ENCODE measurements around the gene MTCL1.

Gene MTCL1

GRCh38 chr18:8794156-8794933 lies 89.0 kb downstream of the MTCL1 start:
- no peak for DNase-seq (ENCODE audit: low spot score)

- DNase-seq (ENCODE audit: low spot score), result no peak
Observed at GRCh38 chr18:8794934-8795280, 89.6 kb downstream of the MTCL1 start.

GRCh38 chr18:8795586-8796325 lies 90.4 kb downstream of the MTCL1 start:
- no peak for DNase-seq (ENCODE audit: low spot score)

GRCh38 chr18:8797206-8797605 lies 91.8 kb downstream of the MTCL1 start:
- peak; percentile 42 for DNase-seq (ENCODE audit: low spot score)

- DNase-seq (ENCODE audit: low spot score), result no peak
Observed at GRCh38 chr18:8799001-8799400, 93.6 kb downstream of the MTCL1 start.

- DNase-seq (ENCODE audit: low spot score), result no peak
Observed at GRCh38 chr18:8799596-8800441, 94.5 kb downstream of the MTCL1 start.

- no peak for DNase-seq (ENCODE audit: low spot score)
Observed at GRCh38 chr18:8800445-8800844, 95.1 kb downstream of the MTCL1 start.

GRCh38 chr18:8800876-8801262 lies 95.5 kb downstream of the MTCL1 start:
- DNase-seq (ENCODE audit: low spot score), result no peak

- DNase-seq (ENCODE audit: low spot score), result no peak
Observed at GRCh38 chr18:8801263-8801901, 96.0 kb downstream of the MTCL1 start.

- DNase-seq (ENCODE audit: low spot score), result no peak
Observed at GRCh38 chr18:8802017-8802672, 96.8 kb downstream of the MTCL1 start.

- DNase-seq (ENCODE audit: low spot score), result no peak
Observed at GRCh38 chr18:8803063-8803795, 97.9 kb downstream of the MTCL1 start.

GRCh38 chr18:8803957-8804356 lies 98.6 kb downstream of the MTCL1 start:
- no peak for DNase-seq (ENCODE audit: low spot score)

GRCh38 chr18:8805552-8805951 lies 100.2 kb downstream of the MTCL1 start:
- no peak for DNase-seq (ENCODE audit: low spot score)

GRCh38 chr18:8806100-8806797 lies 100.9 kb downstream of the MTCL1 start:
- no peak for DNase-seq (ENCODE audit: low spot score)

- DNase-seq (ENCODE audit: low spot score), result no peak
Observed at GRCh38 chr18:8806798-8807487, 101.6 kb downstream of the MTCL1 start.

- DNase-seq (ENCODE audit: low spot score), result no peak
Observed at GRCh38 chr18:8807488-8807805, 102.1 kb downstream of the MTCL1 start.

- no peak for DNase-seq (ENCODE audit: low spot score)
Observed at GRCh38 chr18:8808001-8808400, 102.6 kb downstream of the MTCL1 start.

- DNase-seq (ENCODE audit: low spot score), result no peak
Observed at GRCh38 chr18:8809514-8809913, 104.2 kb downstream of the MTCL1 start.

- no peak for DNase-seq (ENCODE audit: low spot score)
Observed at GRCh38 chr18:8810157-8810556, 104.8 kb downstream of the MTCL1 start.

- no peak for DNase-seq (ENCODE audit: low spot score)
Observed at GRCh38 chr18:8811115-8811514, 105.8 kb downstream of the MTCL1 start.

All from globus pallidus (tissue), 1 donor.